LoVo (cell line): ENCODE results near the gene ZNF516.

ENCODE experiments used
- DNase-seq: peaks from one replicate; pipeline ENCODE4 v3.0.0-alpha.2; 2016; ENCODE audit warnings: low spot score

ZNF516 gene

DNA sequence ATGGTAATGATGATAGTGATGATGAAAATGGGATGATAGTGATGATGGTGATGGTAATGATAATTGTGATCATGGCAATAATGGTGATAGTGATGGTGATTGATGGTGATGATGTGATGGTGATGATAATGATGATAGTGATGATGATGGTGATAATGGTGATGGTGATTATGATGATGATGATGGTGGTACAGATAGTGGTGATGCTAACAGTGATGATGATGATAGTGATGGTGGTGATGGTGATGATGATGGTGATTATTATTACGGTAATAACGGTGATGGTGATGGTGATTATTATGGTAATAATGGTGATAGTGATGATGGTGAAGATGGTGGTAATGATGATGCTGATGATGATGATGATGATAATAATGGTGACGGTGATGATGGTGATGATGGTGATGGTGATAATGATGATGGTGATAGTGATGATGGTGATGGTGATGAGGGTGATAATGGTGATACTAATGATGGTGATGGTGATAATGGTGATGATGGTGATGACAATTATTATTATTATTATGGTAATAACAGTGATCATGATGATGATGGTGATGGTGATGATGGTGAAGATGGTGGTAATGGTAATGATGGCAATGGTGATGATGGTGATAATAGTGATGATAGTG is 151.0 kb downstream of the ZNF516 start:
- no peak for DNase-seq

- no peak for DNase-seq
Observed at GRCh38 chr18:76340410-76340809, 154.6 kb downstream of the ZNF516 start.

GRCh38 chr18:76339246-76339620 is 155.8 kb downstream of the ZNF516 start:
- no peak for DNase-seq

DNA sequence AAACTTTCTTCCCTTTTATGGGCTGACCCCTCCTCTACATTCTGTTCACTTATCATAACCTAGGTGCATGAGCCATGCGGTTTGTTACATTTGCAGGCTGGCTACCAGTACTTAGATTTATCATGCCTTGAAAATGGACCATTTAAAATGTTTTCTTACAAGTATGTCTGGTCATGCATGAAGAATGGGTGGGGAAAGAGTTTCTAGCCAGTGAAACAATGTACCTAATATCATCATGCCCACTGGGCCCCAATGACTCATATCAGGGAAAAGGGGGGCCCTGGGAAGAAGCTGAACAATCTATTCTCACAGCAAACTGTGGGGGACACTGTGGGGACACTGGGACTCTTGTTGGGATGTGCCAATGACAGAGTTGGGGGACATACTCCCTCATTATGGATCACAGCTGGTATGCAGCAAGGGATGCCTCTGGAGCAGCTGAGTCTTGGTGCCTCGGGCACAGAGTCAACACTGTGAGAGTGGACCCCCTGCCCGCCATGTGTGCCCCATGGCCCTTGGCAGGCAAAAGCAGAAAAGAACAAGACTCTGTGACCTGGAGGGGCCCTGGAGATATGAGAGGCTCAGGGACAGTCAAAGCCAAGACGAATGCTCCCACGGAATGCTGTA is 156.3 kb downstream of the ZNF516 start:
- DNase-seq, result no peak

- DNase-seq, result no peak
Observed at GRCh38 chr18:76338088-76338487, 157.0 kb downstream of the ZNF516 start.

DNA sequence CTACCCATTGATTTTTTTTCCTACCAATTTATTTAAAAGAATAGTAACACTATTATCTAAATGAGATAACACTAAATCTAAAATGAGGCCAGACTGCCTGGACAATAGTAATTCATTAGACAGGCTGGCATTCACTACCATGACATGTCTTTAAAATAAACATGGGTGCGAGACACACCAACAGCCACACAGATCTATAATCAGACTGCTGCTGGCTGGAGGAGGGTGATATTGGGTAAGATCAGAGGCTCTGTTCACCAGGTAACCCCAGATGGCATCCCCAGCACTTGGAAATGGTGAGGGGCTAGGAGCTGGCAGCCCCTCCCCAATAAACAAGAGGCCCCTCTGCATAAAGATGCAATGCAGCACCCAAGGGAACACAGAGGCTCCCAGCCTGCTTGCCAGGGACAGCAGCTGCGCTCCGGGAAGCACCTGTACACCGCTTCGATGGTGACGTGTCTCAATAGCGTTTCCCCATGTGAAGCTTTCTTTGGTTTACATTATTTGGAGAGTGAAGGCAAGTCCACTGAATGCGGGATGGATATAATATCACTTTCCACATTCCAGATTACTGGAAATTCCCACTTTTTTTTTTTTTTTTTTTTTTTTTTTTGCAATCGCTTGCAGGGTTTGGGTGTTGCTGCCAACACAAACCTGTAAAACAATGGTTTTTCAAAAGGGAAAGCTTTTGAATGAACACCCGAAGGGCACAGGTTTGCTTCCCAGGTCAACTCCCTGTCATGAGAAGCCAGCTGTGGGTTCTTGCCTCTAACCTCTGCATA is 159.0 kb downstream of the ZNF516 start:
- no peak for DNase-seq

DNA sequence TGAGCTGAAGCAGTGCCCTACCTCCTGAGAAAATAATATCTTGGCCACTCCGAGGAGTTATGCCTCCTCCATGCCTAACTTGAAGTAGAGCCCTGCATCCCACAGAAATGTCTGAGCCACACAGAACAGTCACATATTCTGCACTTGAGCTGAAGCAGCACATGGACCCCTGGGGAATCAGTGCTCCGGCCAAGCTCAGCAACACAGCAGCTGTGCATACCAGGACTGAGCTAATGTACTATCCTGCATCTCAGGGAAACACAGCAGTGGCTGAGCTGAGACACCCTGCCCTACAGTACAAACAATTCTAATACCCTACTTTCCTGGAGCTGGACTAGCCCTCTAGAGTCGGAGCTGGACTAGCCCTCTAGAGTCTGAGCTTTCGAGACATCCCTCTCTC is 166.9 kb downstream of the ZNF516 start:
- no peak for DNase-seq

DNA sequence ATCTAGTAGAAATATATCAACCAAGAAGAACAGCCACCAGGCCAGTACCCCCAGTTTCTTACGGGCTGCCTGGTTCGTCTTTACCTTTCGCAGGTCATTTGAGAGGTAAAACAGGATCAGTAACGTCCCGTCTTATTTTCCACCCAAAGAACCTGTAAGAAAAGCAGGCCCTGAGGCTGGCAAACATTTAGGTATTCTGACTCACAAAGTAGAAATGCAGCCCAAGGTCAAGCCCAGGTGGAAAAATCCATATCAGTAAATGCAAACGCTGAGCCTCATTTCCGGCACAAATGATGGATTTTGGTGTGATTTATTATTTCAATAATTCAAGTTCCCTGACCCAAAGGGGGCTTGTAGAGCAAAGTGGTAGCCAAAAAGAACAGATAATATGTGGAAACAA is 171.2 kb downstream of the ZNF516 start:
- no peak for DNase-seq

DNA sequence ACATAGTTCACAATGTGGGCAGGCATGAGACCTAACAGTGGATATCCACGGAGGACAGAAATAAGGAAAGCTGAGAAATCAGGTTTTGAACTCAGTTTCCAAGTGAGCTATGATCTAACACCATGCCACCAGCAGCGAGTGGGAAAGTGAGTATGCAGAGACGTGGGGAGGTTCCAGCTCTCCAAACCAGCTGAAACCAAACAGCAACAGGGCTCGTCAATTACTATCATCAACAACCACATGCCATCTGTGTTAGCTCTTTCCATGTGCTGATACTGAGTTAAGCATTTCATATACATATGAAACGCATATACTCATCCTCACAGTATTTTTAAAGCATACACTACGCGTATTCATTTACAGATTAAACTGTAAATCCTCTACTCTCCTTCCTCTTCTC is 172.4 kb downstream of the ZNF516 start:
- DNase-seq, result no peak

DNA sequence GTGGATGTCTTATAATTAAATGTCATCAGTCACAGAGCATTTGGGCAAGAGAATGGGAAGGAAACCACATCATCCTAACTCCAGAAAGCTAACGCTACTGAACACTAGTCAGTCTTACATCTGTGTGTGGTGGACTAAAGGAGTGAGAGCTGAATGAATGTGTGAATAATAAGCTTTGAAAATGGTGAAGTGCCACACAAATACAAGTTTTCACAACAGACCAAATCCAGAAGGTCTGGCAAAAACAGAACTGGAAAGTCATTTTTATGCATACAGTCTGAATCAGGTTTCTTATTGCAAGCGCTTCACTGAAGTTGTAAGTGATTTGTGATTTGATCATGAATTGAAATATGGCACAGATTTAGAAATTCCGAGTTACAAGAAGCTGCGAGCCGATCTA is 175.7 kb downstream of the ZNF516 start:
- no peak for DNase-seq

DNA sequence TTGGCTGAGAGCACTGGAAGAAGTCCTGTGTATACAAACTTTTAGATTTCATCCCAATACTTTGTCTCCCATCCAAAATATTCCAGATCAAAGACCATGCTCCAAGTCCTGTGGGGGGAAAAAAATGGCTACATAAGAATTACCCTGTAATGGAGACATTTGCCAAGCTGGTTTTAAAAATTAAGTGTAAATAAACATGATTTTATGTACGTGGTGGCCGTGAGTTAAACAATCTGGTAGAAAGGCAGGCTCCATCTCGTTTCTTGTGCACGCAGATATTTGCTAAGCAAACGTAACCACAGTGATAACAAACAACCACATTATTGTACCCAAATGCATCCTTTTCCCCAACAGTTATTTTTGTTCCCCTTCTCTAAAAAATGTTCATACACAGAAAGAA is 176.4 kb downstream of the ZNF516 start:
- no peak for DNase-seq

DNA sequence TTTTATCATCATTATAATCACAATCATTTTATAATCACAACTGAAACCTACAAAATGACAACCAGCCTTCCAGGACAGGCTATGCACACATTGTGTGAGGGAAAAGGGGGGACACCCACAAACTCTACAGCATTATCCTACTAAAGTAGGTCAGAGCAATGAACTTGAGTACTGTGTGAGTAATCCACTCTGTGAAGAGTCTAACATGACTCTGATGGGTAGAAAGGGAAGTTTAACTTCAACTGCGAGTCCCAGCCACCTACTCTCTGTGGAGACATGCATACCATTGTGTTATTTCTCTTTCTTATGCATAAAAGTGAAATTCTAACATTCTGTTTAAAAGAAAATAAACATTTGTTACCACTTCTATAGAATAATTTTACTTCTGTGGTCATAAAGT is 177.9 kb downstream of the ZNF516 start:
- DNase-seq, result no peak

DNA sequence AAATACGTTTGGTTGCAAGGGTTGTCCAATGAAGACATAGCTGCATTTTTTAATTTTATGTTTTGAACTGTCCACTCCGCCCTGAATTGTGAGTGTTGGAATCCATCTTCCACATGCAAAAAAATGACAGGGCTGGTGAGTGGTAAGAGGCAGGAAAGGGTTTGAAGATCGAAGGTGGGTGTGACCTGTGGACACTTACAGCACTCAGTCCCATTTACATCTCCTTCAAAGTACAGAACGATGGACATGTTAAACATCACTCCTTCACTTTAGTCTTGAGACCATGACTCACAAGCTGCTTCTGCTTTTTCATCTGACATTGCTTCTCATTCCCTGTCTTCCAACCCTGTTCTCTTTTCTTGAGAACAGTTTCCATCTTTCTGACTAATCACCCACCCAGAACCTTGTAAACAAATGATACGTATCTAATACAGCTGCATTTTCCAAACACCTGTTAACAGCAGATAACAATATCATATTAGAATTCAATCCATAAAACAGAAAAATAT is 179.3 kb downstream of the ZNF516 start:
- no peak for DNase-seq

DNA sequence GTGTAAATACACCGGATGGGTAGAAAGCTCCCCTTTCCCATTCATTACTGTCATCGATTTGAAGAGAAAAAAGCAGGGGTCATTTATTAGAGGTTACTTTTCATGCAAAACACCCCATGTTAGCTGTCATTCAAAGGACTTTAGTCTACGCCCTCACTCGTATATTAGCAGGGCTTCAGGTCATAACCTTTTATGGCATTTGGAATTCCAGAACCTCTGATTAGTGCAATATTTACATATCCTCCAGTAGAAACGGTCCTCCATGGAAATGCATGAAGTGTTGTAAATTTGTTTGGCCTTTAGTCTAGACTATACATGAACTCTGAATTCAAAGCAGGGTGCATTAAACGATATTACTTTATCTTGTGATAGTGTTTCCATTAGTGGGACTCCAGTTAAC is 180.5 kb downstream of the ZNF516 start:
- no peak for DNase-seq

GRCh38 chr18:76314015-76314414 is 181.0 kb downstream of the ZNF516 start:
- DNase-seq, result no peak
